Smooth muscle cell of the brain vasculature (primary cell): ENCODE data around the gene PCDHA10.
"Not testable (repeated sequence)": the region's sequence is repeated elsewhere in the genome, so short reads cannot be mapped to it uniquely, and the experiment has no call there.

ENCODE experiments used
- DNase-seq: peaks from one replicate; pipeline ENCODE4 v3.0.0-alpha.2; 2012; ENCODE audit warnings: low read depth, low spot score

The PCDHA10 gene

DNA sequence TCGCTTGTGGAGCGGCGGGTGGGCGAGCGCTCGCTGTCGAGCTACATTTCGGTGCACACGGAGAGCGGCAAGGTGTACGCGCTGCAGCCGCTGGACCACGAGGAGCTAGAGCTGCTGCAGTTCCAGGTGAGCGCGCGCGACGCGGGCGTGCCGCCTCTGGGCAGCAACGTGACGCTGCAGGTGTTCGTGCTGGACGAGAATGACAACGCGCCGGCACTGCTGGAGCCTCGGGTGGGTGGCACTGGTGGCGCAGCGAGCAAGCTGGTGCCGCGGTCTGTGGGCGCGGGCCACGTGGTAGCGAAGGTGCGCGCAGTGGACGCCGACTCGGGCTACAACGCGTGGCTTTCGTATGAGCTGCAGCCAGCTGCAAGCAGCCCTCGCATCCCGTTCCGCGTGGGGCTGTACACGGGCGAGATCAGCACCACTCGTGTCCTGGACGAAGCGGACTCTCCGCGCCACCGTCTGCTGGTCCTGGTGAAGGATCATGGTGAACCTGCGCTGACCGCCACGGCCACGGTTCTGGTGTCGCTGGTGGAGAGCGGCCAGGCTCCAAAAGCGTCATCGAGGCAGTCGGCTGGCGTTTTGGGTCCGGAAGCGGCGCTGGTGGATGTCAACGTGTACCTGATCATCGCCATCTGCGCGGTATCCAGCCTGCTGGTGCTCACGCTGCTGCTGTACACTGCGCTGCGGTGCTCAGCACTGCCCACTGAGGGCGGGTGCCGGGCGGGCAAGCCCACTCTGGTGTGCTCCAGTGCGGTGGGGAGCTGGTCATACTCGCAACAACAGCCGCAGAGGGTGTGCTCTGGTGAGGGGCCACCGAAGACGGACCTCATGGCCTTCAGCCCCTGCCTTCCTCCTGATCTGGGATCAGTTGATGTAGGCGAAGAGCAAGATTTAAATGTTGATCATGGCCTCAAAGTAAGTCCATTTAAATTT, 12.6 kb upstream of the PCDHA10 start:
- no peak for DNase-seq

DNA sequence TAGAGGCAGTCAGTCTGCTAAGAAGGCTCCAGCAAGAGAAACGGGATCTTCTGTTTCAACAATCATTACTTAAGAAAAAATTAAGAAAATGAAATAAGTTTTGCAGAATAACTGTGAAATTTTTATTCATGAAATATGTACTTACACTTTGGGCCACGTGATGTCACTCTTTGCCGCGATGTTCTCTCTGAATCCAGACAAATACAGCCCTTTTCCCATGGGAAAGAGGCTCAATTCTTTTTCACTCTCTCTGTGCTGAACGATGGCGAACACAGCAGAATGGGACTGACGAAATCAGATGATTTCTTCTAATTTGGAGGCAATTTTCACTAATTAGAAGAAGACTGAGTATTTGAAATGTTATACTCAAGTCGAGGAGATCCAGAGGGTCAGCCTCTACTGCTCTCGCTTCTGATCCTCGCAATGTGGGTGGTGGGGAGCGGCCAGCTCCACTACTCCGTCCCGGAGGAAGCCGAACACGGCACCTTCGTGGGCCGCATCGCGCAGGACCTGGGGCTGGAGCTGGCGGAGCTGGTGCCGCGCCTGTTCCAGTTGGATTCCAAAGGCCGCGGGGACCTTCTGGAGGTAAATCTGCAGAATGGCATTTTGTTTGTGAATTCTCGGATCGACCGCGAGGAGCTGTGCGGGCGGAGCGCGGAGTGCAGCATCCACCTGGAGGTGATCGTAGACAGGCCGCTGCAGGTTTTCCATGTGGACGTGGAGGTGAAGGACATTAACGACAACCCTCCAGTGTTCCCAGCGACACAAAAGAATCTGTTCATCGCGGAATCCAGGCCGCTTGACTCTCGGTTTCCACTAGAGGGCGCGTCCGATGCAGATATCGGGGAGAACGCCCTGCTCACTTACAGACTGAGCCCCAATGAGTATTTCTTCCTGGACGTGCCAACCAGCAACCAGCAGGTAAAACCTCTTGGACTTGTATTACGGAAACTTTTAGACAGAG, 7.3 kb upstream of the PCDHA10 start, which contains the start of gene PCDHA9:
TSS of gene PCDHA9 (plus strand) at position 244 of the 964 bp plus-strand sequence. CDS start at position 358, 114 bp downstream.
- DNase-seq: not testable (repeated sequence)

DNA sequence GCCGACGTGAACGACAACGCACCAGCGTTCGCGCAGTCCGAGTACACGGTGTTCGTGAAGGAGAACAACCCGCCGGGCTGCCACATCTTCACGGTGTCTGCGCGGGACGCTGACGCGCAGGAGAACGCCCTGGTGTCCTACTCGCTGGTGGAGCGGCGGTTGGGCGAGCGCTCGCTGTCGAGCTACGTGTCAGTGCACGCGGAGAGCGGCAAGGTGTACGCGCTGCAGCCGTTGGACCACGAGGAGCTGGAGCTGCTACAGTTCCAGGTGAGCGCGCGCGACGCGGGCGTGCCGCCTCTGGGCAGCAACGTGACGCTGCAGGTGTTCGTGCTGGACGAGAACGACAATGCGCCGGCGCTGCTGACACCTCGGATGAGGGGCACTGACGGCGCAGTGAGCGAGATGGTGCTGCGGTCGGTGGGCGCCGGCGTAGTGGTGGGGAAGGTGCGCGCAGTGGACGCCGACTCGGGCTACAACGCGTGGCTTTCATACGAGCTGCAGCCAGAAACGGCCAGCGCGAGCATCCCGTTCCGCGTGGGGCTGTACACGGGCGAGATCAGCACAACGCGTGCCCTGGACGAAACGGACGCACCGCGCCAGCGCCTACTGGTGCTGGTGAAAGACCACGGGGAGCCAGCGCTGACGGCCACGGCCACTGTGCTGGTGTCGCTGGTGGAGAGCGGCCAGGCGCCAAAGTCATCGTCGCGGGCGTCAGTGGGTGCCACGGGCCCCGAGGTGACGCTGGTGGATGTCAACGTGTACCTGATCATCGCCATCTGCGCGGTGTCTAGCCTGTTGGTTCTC, 5.7 kb upstream of the PCDHA10 start:
- DNase-seq: not testable (repeated sequence)

DNA sequence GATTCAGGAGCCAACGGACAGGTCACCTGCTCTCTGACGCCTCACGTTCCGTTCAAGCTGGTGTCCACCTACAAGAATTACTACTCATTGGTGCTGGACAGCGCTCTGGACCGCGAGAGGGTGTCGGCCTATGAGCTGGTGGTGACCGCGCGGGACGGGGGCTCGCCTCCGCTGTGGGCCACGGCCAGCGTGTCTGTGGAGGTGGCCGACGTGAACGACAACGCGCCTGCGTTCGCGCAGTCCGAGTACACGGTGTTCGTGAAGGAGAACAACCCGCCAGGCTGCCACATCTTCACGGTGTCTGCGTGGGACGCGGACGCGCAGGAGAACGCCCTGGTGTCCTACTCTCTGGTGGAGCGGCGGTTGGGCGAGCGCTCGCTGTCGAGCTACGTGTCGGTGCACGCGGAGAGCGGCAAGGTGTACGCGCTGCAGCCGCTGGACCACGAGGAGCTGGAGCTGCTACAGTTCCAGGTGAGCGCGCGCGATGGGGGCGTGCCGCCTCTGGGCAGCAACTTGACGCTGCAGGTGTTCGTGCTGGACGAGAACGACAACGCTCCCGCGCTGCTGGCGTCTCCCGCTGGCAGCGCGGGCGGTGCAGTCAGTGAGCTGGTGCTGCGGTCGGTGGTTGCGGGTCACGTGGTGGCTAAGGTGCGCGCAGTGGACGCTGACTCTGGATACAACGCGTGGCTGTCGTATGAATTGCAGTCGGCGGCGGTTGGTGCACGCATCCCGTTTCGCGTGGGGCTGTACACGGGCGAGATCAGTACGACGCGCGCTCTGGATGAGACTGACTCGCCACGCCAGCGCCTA, 1.7 kb downstream of the PCDHA10 start:
- DNase-seq: no peak

DNA sequence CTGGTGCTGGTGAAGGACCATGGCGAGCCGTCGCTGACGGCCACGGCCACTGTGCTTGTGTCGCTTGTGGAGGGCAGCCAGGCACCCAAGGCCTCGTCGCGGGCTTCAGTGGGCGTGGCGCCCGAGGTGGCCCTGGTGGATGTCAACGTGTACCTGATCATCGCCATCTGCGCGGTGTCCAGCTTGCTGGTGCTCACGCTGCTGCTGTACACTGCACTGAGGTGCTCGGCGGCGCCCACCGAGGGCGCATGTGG, 2.2 kb downstream of the PCDHA10 start:
- no peak for DNase-seq

DNA sequence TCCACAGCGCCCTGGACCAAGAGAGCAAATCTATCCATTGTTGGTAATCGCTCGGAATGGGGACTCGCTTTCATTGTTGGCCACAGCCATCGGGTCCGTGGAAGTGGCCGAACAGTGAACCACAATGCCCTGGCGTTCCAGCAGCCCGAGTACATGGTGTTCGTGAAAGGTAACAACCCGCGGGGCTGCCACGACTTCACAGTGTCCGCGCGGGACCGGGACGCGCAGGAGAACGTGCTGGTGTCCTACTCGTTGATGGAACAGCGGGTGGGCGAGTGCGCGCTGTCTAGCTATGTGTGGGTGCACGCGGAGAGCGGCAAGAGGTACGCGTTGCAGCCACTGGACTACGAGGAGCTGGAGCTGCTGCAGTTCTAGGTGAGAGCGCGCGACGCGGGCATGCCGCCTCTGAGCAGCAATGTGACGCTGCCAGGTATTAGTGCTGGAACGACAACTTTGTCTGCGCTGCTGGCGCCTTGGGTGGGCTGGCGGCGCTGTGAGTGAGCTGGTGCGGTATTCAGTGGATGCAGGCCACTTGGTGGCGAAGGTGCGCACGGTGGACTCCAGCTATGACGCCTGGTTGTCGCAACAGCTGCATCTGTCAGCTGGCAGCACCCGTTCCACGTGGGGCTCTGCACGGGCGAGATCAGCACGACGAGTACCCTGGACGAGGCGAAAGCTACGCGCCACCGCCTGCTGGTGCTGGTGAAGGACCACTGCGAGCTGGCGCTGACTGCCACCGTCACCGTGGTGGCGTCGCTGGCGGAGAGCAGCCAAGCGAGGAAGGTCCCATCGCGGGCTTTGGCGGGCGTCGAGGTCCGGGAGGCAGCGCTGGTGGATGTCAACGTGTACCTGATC, 7.0 kb downstream of the PCDHA10 start:
- no peak for DNase-seq

DNA sequence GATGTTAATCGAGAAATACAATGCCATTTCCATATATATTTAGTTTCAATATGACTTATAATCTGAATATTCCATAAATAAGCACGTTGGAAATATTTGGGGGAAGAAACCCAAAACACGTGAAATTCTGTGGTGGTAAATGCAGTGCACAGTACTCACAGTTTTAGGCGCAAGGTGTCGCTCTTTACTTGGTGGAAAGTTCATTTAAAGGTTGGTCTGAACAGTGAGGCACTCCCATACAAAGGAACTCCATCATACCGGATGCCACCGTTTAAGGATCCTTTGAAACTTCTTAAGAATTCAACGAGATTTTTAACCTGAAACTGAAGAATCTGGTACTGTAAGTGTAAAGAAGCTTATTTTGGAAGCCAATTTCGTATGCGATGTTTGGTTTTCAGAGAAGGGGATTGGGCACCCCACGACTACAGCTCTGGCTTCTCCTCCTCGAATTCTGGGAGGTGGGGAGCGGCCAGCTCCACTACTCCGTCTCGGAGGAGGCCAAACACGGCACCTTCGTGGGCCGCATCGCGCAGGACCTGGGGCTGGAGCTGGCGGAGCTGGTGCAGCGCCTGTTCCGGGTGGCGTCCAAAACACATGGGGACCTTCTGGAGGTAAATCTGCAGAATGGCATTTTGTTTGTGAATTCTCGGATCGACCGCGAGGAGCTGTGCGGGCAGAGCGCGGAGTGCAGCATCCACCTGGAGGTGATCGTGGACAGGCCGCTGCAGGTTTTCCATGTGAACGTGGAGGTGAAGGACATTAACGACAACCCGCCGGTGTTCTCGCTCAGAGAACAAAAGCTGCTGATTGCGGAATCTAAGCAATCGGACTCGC, 13.2 kb downstream of the PCDHA10 start, which contains the start of gene PCDHA11:
TSS of gene PCDHA11 (plus strand) at position 237 of the 834 bp plus-strand sequence. CDS start at position 384, 147 bp downstream.
- DNase-seq: no peak

DNA sequence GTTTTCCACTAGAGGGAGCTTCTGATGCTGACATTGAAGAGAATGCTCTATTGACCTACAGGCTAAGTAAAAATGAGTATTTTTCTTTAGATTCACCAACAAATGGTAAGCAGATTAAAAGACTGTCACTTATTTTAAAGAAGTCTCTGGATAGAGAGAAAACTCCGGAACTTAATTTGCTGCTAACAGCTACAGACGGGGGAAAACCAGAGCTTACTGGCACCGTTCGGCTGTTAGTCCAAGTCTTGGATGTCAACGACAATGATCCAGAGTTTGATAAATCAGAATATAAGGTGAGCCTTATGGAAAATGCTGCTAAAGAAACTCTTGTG, 13.8 kb downstream of the PCDHA10 start:
- DNase-seq: no peak

DNA sequence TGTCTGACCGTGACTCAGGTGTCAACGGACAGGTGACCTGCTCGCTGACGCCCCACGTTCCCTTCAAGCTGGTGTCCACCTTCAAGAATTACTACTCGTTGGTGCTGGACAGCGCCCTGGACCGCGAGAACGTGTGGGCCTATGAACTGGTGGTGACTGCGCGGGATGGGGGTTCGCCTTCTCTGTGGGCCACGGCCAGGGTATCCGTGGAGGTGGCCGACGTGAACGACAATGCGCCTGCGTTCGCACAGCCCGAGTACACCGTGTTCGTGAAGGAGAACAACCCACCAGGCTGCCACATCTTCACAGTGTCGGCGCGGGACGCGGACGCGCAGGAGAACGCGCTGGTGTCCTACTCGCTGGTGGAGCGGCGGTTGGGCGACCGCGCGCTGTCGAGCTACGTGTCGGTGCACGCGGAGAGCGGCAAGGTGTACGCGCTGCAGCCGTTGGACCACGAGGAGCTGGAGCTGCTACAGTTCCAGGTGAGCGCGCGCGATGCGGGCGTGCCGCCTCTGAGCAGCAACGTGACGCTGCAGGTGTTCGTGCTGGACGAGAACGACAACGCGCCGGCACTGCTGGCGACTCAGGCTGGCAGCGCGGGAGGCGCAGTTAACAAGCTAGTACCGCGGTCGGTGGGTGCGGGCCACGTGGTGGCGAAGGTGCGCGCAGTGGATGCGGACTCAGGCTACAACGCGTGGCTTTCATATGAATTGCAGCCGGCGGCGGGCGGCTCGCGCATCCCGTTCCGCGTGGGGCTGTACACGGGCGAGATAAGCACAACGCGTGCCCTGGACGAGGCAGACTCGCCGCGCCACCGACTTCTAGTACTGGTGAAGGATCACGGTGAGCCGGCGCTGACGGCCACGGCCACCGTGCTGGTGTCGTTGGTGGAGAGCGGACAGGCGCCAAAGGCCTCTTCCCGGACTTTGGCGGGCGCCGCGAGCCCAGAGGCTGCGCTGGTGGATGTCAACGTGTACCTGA, 14.8 kb downstream of the PCDHA10 start:
- DNase-seq: no peak

DNA sequence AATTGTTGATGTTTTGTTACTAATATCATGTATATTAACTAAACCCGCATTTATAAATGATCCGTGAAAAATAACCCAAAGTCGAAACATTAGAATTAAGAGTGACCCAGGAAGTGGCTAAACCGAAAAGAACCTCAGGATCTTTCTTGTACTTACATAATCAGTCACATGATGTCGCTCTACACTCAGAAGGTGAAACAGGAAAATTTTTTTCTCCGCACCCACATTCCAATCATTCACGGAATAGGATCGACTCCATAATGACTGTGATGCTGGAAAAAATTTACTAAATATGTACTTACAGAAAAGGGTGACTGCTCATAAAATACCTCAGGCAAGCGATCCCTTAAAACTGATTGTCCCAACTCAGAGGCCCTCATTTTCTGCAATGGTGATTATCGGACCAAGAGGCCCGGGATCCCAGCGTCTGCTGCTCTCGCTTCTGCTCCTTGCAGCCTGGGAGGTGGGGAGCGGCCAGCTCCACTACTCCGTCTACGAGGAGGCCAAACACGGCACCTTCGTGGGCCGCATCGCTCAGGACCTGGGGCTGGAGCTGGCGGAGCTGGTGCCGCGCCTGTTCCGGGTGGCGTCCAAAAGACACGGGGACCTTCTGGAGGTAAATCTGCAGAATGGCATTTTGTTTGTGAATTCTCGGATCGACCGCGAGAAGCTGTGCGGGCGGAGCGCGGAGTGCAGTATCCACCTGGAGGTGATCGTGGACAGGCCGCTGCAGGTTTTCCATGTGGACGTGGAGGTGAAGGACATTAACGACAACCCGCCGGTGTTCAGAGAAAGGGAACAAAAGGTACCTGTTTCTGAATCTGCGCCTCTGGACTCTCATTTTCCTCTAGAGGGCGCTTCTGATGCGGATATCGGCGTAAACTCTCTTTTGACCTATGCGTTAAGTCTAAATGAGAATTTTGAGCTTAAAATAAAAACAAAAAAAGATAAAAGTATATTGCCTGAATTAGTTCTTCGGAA, 19.7 kb downstream of the PCDHA10 start, which contains the start of gene PCDHA12:
TSS of gene PCDHA12 (plus strand) at position 224 of the 981 bp plus-strand sequence. CDS start at position 389, 165 bp downstream.
- no peak for DNase-seq

DNA sequence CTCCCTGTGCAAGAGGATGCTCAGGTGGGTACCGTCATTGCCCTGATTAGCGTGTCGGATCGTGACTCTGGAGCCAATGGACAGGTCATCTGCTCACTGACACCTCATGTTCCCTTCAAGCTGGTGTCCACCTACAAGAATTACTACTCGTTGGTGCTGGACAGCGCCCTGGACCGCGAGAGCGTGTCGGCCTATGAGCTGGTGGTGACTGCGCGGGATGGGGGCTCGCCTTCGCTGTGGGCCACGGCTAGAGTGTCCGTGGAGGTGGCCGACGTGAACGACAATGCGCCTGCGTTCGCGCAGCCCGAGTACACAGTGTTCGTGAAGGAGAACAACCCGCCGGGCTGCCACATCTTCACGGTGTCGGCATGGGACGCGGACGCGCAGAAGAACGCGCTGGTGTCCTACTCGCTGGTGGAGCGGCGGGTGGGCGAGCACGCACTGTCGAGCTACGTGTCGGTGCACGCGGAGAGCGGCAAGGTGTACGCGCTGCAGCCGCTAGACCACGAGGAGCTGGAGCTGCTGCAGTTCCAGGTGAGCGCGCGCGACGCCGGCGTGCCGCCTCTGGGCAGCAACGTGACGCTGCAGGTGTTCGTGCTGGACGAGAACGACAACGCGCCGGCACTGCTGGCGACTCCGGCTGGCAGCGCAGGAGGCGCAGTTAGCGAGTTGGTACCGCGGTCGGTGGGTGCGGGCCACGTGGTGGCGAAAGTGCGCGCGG, 21.0 kb downstream of the PCDHA10 start:
- DNase-seq: not testable (repeated sequence)

DNA sequence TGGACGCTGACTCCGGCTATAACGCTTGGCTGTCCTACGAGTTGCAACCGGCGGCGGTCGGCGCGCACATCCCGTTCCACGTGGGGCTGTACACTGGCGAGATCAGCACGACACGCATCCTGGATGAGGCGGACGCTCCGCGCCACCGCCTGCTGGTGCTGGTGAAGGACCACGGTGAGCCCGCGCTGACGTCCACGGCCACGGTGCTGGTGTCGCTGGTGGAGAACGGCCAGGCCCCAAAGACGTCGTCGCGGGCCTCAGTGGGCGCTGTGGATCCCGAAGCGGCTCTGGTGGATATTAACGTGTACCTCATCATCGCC, 21.5 kb downstream of the PCDHA10 start:
- no peak for DNase-seq

DNA sequence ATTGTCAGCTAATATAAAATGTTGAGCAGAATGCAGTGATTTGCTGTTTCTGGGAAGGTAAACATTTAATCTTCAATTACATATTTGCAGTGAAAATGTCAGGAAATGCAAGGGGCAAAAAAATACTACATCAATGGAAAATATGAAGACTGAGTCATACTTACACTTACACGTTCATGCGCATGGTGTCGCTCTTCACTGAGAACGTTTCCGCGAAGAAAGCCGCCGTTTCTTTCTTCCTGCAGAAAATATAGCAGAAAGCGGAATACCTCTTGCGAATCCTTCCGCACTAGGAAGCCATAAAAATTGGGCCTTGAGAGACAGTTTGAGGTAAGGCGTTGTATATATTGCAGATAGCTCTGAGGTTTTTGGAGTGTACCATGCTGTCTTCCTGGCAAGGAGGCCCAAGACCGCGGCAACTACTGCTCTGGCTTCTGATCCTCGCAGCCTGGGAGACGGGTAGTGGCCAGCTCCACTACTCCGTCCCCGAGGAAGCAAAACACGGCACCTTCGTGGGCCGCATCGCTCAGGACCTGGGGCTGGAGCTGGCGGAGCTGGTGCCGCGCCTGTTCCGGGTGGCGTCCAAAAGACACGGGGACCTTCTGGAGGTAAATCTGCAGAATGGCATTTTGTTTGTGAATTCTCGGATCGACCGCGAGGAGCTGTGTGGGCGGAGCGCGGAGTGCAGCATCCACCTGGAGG, 26.3 kb downstream of the PCDHA10 start, which contains the start of gene PCDHA13:
TSS of gene PCDHA13 (plus strand) at position 236 of the 702 bp plus-strand sequence. CDS start at position 381, 145 bp downstream.
- no peak for DNase-seq

DNA sequence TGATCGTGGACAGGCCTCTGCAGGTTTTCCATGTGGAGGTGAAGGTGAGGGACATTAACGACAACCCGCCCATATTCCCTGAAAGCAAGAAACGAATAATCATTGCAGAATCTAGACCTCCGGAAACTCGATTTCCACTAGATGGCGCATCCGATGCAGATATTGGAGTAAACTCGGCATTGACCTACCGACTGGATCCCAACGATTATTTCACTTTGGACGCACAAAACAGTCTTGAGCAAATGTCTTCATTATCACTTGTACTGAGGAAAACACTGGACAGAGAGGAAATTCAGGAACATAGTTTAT, 26.8 kb downstream of the PCDHA10 start:
- no peak for DNase-seq

DNA sequence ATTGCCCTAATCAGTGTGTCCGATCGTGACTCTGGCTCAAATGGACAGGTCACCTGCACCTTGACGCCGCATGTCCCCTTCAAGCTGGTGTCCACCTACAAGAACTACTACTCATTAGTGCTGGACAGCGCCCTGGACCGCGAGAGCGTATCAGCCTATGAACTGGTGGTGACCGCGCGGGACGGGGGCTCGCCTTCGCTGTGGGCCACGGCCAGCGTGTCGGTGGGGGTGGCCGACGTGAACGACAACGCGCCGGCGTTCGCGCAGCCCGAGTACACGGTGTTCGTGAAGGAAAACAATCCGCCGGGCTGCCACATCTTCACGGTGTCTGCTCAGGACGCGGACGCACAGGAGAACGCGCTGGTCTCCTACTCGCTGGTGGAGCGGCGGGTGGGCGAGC, 27.7 kb downstream of the PCDHA10 start:
- no peak for DNase-seq
